PFSK-1 (cell line): Measurements from ENCODE around the gene BCR.

Source experiments
- POLR2AphosphoS5 ChIP-seq: IDR thresholded peaks from 2 replicates; pipeline ENCODE4 v1.6.1; 2012; ENCODE audit warnings: low read depth, mild to moderate bottlenecking, control low read depth, low read length, moderate library complexity
- TF ChIP-seq, protein P1 (sequence below), 2 experiments: IDR thresholded peaks; 2 replicates each; pipeline versions ENCODE4 v1.6.1 to v1.8.0; 2011 to 2012; ENCODE audit warnings: low read depth in 2 of 2, low read length in 2 of 2, control low read depth in 1 of 2, inconsistent platforms in 1 of 2, mild to moderate bottlenecking in 1 of 2, moderate library complexity in 1 of 2; ENCODE audit not compliant: insufficient read depth in 1 of 2

DNA sequence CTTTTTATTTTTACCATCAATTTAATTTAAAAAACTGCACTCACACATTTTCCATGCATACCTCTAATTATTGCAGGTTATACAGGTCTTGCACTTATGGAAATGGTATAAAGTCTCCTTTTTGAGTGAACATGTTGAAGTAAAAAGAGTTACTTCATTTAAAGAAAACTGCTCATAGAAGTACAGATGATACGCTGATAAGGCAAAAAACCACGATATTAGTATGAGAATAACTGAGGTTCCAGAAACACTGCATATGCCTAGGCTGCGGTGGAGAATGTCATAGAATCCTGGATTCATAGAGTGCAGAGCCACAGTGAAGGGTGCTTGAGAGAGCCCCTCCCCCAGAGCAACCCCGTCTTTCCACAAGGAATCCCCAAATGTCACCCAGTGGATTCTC lies 175.8 kb downstream of the BCR start:
- TF ChIP-seq, protein P1, sequence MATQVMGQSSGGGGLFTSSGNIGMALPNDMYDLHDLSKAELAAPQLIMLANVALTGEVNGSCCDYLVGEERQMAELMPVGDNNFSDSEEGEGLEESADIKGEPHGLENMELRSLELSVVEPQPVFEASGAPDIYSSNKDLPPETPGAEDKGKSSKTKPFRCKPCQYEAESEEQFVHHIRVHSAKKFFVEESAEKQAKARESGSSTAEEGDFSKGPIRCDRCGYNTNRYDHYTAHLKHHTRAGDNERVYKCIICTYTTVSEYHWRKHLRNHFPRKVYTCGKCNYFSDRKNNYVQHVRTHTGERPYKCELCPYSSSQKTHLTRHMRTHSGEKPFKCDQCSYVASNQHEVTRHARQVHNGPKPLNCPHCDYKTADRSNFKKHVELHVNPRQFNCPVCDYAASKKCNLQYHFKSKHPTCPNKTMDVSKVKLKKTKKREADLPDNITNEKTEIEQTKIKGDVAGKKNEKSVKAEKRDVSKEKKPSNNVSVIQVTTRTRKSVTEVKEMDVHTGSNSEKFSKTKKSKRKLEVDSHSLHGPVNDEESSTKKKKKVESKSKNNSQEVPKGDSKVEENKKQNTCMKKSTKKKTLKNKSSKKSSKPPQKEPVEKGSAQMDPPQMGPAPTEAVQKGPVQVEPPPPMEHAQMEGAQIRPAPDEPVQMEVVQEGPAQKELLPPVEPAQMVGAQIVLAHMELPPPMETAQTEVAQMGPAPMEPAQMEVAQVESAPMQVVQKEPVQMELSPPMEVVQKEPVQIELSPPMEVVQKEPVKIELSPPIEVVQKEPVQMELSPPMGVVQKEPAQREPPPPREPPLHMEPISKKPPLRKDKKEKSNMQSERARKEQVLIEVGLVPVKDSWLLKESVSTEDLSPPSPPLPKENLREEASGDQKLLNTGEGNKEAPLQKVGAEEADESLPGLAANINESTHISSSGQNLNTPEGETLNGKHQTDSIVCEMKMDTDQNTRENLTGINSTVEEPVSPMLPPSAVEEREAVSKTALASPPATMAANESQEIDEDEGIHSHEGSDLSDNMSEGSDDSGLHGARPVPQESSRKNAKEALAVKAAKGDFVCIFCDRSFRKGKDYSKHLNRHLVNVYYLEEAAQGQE (IDR thresholded peaks at IDR 0.05; ENCODE audit: insufficient read depth in 1 of 2, low read depth in 2 of 2, low read length in 2 of 2), result no peak
- TF ChIP-seq POLR2AphosphoS5, result no peak
